ENCODE data around the gene SPATA16. TPM values are rescaled to one million over a fixed set of nuclear protein-coding genes. Genes with fewer than 3 reads are reported as not detected.

The SPATA16 gene
- total and polyA plus RNA-seq, 2 experiments from 2014 or later: not detected

GRCh38 chr3:172918165-172918564, 222.9 kb downstream of the SPATA16 start:
- 9% methylated on average over 3 of the region's 3 CpGs for WGBS (ENCODE audit: low lambda C conversion rate, missing lambda C conversion rate)
- peak overlapping the region; percentile 40 for H3K4me2 ChIP-seq

GRCh38 chr3:172915911-172916514, 225.0 kb downstream of the SPATA16 start:
- no peak overlapping the region for H3K27ac ChIP-seq
- TF ChIP-seq EZH2 (IDR thresholded peaks at IDR 0.05; ENCODE audit: borderline replicate concordance): no peak
- no peak for TF ChIP-seq CTCF (IDR thresholded peaks at IDR 0.05; ENCODE audit: poor library complexity)
- no peak for TF ChIP-seq EZH2phosphoT487 (IDR thresholded peaks at IDR 0.05; ENCODE audit: low read depth, severe bottlenecking, unreplicated experiment)
- 34% methylated on average over 1 of the region's 1 CpG for WGBS (ENCODE audit: low lambda C conversion rate, missing lambda C conversion rate)

More at GRCh38 chr3:172918165-172918564, 222.9 kb downstream of the SPATA16 start:
- TF ChIP-seq EZH2 (IDR thresholded peaks at IDR 0.05; ENCODE audit: borderline replicate concordance): no peak
- no peak for TF ChIP-seq EZH2phosphoT487 (IDR thresholded peaks at IDR 0.05; ENCODE audit: low read depth, severe bottlenecking, unreplicated experiment)
- no peak for TF ChIP-seq CTCF (IDR thresholded peaks at IDR 0.05; ENCODE audit: poor library complexity)
- Histone ChIP-seq H3K4me1 (ENCODE audit: insufficient read depth) (peaks cover 21% of the 10 kb centered on the region), H3K4me3 (no peak overlapping the region), H2AFZ (no peak overlapping the region), H3K9me2 (replicated peaks; ENCODE audit: insufficient read depth) (no peaks in the 10 kb centered on the region), H3K79me2 (no peaks in the 10 kb centered on the region), H3K27ac (peak overlapping the region; percentile 58), H3K36me3 (replicated peaks; ENCODE audit: insufficient read depth, low read depth) (no peaks in the 10 kb centered on the region), H3K9me3 (ENCODE audit: low read depth) (no peaks in the 10 kb centered on the region), H3K27me3 (no peaks in the 10 kb centered on the region), H4K20me1 (ENCODE audit: insufficient read depth, poor library complexity, severe bottlenecking) (no peaks in the 10 kb centered on the region)
- peak; percentile 20 for DNase-seq (ENCODE audit: low spot score)

GRCh38 chr3:172914854-172915253, 226.2 kb downstream of the SPATA16 start:
- Histone ChIP-seq H2AFZ (no peak overlapping the region), H3K79me2 (no peaks in the 10 kb centered on the region), H3K4me1 (ENCODE audit: insufficient read depth) (peaks cover 21% of the 10 kb centered on the region), H3K9me2 (replicated peaks; ENCODE audit: insufficient read depth) (no peaks in the 10 kb centered on the region), H3K27me3 (no peaks in the 10 kb centered on the region), H3K36me3 (replicated peaks; ENCODE audit: insufficient read depth, low read depth) (no peaks in the 10 kb centered on the region), H3K9me3 (ENCODE audit: low read depth) (no peaks in the 10 kb centered on the region), H4K20me1 (ENCODE audit: insufficient read depth, poor library complexity, severe bottlenecking) (no peaks in the 10 kb centered on the region), H3K4me2 (peak overlapping the region; percentile 14), H3K27ac (no peak overlapping the region), H3K4me3 (no peak overlapping the region)
- TF ChIP-seq EZH2phosphoT487 (IDR thresholded peaks at IDR 0.05; ENCODE audit: low read depth, severe bottlenecking, unreplicated experiment) (no peak), EZH2 (IDR thresholded peaks at IDR 0.05; ENCODE audit: borderline replicate concordance) (no peak), CTCF (IDR thresholded peaks at IDR 0.05; ENCODE audit: poor library complexity) (no peak)
- DNase-seq (ENCODE audit: low spot score): no peak
- 38% methylated on average over 1 of the region's 1 CpG for WGBS (ENCODE audit: low lambda C conversion rate, missing lambda C conversion rate)

More at GRCh38 chr3:172915911-172916514, 225.0 kb downstream of the SPATA16 start:
- Histone ChIP-seq H2AFZ (no peak overlapping the region), H3K4me1 (ENCODE audit: insufficient read depth) (peaks cover 21% of the 10 kb centered on the region), H3K4me2 (no peak overlapping the region), H3K9me2 (replicated peaks; ENCODE audit: insufficient read depth) (no peaks in the 10 kb centered on the region), H3K36me3 (replicated peaks; ENCODE audit: insufficient read depth, low read depth) (no peaks in the 10 kb centered on the region), H4K20me1 (ENCODE audit: insufficient read depth, poor library complexity, severe bottlenecking) (no peaks in the 10 kb centered on the region), H3K9me3 (ENCODE audit: low read depth) (no peaks in the 10 kb centered on the region), H3K27me3 (no peaks in the 10 kb centered on the region), H3K79me2 (no peaks in the 10 kb centered on the region), H3K4me3 (no peak overlapping the region)
- no peak for DNase-seq (ENCODE audit: low spot score)
